Ramos (cell line): ENCODE data around the gene PTPRD.

Source experiments
- in situ Hi-C: fragments of 300-500 bp; cut with MboI; formaldehyde crosslinking; loops from one replicate; pipeline ENCODE4 v1.14.3; 2022; ENCODE audit warnings: low sequenced_read_pairs; ENCODE audit not compliant: unreplicated experiment

The PTPRD gene

GRCh38 chr9:8329561-8330283 lies 2283.1 kb downstream of the PTPRD start:
- in situ Hi-C loops: no loop called here

GRCh38 chr9:8315211-8315610 lies 2297.6 kb downstream of the PTPRD start:
- in situ Hi-C loops: no loop called here

- in situ Hi-C loops: no loop called here
Measured at GRCh38 chr9:8309258-8309657, 2303.5 kb downstream of the PTPRD start.

- in situ Hi-C loops: no loop called here
Measured at GRCh38 chr9:8304720-8305119, 2308.1 kb downstream of the PTPRD start.

GRCh38 chr9:8301296-8301695 lies 2311.5 kb downstream of the PTPRD start:
- in situ Hi-C loops: no loop called here

- in situ Hi-C loops: no loop called here
Measured at GRCh38 chr9:8297047-8297446, 2315.8 kb downstream of the PTPRD start.

- in situ Hi-C loops: no loop called here
Measured at GRCh38 chr9:8292657-8293056, 2320.1 kb downstream of the PTPRD start.

GRCh38 chr9:8289681-8290080 lies 2323.1 kb downstream of the PTPRD start:
- in situ Hi-C loops: no loop called here

- in situ Hi-C loops: no loop called here
Measured at GRCh38 chr9:8287970-8288369, 2324.8 kb downstream of the PTPRD start.

GRCh38 chr9:8287501-8287900 lies 2325.3 kb downstream of the PTPRD start:
- in situ Hi-C loops: no loop called here

GRCh38 chr9:8284884-8285283 lies 2327.9 kb downstream of the PTPRD start:
- in situ Hi-C loops: no loop called here

GRCh38 chr9:8282535-8282934 lies 2330.3 kb downstream of the PTPRD start:
- in situ Hi-C loops: no loop called here

GRCh38 chr9:8280811-8281210 lies 2332.0 kb downstream of the PTPRD start:
- in situ Hi-C loops: no loop called here

GRCh38 chr9:8278048-8278447 lies 2334.8 kb downstream of the PTPRD start:
- in situ Hi-C loops: no loop called here

- in situ Hi-C loops: no loop called here
Measured at GRCh38 chr9:8270235-8270634, 2342.6 kb downstream of the PTPRD start.

- in situ Hi-C loops: no loop called here
Measured at GRCh38 chr9:8268881-8269280, 2343.9 kb downstream of the PTPRD start.

GRCh38 chr9:8268216-8268878 lies 2344.5 kb downstream of the PTPRD start:
- in situ Hi-C loops: no loop called here

GRCh38 chr9:8267636-8268035 lies 2345.2 kb downstream of the PTPRD start:
- in situ Hi-C loops: no loop called here

- in situ Hi-C loops: no loop called here
Measured at GRCh38 chr9:8266861-8267260, 2345.9 kb downstream of the PTPRD start.

GRCh38 chr9:8265281-8265680 lies 2347.5 kb downstream of the PTPRD start:
- in situ Hi-C loops: no loop called here
